ENCODE results near the gene CERS4.

GRCh38 chr19:8213827-8214672, 4.9 kb downstream of the CERS4 start:
- TF ChIP-seq EZH2 (IDR thresholded peaks at IDR 0.05; ENCODE audit: insufficient read depth, poor library complexity, severe bottlenecking), result no peak
- no peak for TF ChIP-seq EZH2phosphoT487 (IDR thresholded peaks at IDR 0.05; ENCODE audit: insufficient read depth, low read depth)
